Activated naive CD8-positive, alpha-beta T cell treated with anti-CD3 and anti-CD28 coated beads, Interleukin-2, amount 50 U/mL, for 24 hours (primary cell): Measurements from ENCODE around the gene CAT.

ENCODE experiments used
- ATAC-seq: fragments of 150-1000 bp; cut with Tn5 transposase; one replicate; pipeline ENCODE4 v1.10.0; 2021
- DNase-seq: peaks from one replicate; pipeline ENCODE4 v3.0.0; 2021
- H3K27ac Mint-ChIP-seq: one replicate; pipeline ENCODE4 v1.8.0; 2021; ENCODE audit warnings: mild to moderate bottlenecking, mixed read lengths
- H3K27me3 Mint-ChIP-seq: one replicate; pipeline ENCODE4 v1.8.0; 2021; ENCODE audit warnings: mixed read lengths
- H3K36me3 Mint-ChIP-seq: one replicate; pipeline ENCODE4 v1.8.0; 2021; ENCODE audit warnings: low read depth, mixed read lengths
- H3K4me1 Mint-ChIP-seq: one replicate; pipeline ENCODE4 v1.8.0; 2021; ENCODE audit warnings: mixed read lengths
- H3K4me3 Mint-ChIP-seq: one replicate; pipeline ENCODE4 v1.8.0; 2021; ENCODE audit warnings: mild to moderate bottlenecking, moderate library complexity, mixed read lengths
- H3K9me3 Mint-ChIP-seq: one replicate; pipeline ENCODE4 v1.8.0; 2021; ENCODE audit warnings: mixed read lengths

The CAT gene

GRCh38 chr11:34438529-34439507 lies at the start of gene CAT:
Gene CAT, plus strand, starts transcription at chr11:34438934. Its CDS starts 80 bp downstream, at chr11:34439014.
- ATAC-seq (peak; percentile 98), DNase-seq (peak; percentile 96)
- H3K36me3 Mint-ChIP-seq: no peaks in the 10 kb centered on the region
- peaks cover 38% of the 10 kb centered on the region for H3K4me1 Mint-ChIP-seq
- no peaks in the 10 kb centered on the region for H3K27me3 Mint-ChIP-seq
- peak within 1 kb of the TSS; percentile 92 for H3K27ac Mint-ChIP-seq
- no peaks in the 10 kb centered on the region for H3K9me3 Mint-ChIP-seq
- H3K4me3 Mint-ChIP-seq: peak within 1 kb of the TSS; percentile 95

DNA sequence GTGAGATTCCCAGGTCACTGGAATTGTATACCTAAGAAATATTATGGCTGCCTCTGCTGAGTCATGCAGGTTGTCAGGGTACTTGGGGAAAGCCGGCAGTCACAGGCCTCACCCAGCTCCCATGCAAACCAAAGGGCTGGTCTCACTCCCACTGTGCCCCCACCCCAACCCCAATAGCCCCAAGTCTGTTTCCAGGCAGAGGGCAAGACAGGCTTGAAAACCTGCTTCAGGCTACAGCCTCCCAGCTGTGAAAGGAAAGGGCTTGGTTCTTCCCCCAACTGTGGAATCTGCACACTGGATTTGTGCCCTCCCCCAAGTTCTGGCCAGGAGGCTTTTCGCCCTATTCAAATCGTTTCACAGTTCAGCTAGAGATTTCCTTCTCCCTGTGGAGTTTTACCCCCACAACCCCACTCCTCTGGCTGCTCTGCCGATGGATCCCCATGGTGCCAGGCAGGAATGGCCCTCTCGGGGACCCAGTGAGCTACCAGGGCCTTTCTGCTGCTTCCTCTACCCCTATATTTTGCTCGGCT lies 43.9 kb upstream of the CAT start:
- H3K9me3 Mint-ChIP-seq: peaks cover 16% of the 10 kb centered on the region
- no peak overlapping the region for H3K27ac Mint-ChIP-seq
- no peaks in the 10 kb centered on the region for H3K4me1 Mint-ChIP-seq
- DNase-seq (no peak), ATAC-seq (no peak)
- peaks cover 22% of the 10 kb centered on the region for H3K27me3 Mint-ChIP-seq
- peaks cover 4% of the 10 kb centered on the region for H3K36me3 Mint-ChIP-seq
- no peak overlapping the region for H3K4me3 Mint-ChIP-seq

DNA sequence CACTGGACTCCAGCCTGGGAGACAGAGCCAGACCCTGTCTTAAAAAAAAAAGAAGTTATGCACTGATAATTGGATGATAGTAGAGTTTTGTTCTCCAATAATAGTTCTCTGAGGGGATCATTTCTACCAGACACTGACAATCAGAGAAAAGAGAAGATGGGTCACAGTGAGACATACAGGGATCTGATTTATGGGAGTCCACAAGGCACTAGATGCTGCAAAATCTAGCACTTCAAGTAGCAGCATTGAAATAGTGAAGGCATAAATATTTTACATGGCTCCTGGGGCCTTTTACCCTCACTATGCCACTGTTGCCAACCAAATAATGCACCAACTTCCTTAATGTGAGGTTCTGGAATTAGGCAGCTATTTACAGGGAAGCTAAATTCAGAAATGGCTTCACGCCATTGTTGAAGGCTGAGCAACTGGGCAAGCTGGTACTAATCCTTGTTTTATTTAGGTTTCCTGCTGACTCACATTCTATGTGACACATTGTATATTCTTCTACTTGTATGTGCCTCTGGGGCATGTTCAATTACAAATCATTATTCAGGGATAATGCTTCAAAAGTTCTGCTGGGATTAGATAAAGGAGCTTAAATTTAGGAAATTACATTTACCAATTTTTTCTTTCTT lies 42.7 kb upstream of the CAT start:
- Mint-ChIP-seq H3K36me3 (peaks cover 4% of the 10 kb centered on the region), H3K4me3 (no peak overlapping the region), H3K4me1 (no peaks in the 10 kb centered on the region), H3K27ac (no peak overlapping the region), H3K9me3 (peaks cover 16% of the 10 kb centered on the region), H3K27me3 (peaks cover 16% of the 10 kb centered on the region)
- ATAC-seq (no peak), DNase-seq (no peak)

DNA sequence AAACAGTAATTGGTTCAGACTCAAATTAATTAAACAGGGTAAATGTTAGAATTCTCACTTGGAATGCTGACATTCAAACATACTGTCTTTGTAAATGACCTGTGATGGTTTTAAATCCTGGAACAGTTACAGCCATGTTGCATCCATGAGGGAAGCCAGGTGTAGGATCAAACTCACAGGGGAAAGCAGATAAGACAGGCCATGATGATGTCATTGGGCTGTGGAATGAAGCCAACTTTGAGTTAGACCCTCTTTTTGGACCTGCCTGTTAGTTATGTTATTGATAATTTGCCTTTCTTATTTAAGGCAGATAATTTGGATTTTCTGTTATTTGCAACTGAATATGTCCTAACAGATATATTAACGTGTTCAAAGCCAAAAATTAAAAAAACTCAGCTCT lies 41.6 kb upstream of the CAT start:
- ATAC-seq: no peak

GRCh38 chr11:34397811-34398210 lies 40.9 kb upstream of the CAT start:
- Mint-ChIP-seq H3K27me3 (peaks cover 6% of the 10 kb centered on the region), H3K4me1 (no peaks in the 10 kb centered on the region), H3K4me3 (no peak overlapping the region), H3K9me3 (peaks cover 16% of the 10 kb centered on the region), H3K36me3 (peaks cover 4% of the 10 kb centered on the region), H3K27ac (no peak overlapping the region)
- no peak for ATAC-seq
- DNase-seq: no peak

More for the DNA sequence above, 41.6 kb upstream of the CAT start:
- Mint-ChIP-seq H3K27ac (no peak overlapping the region), H3K4me3 (no peak overlapping the region), H3K36me3 (peaks cover 4% of the 10 kb centered on the region), H3K9me3 (peaks cover 16% of the 10 kb centered on the region), H3K4me1 (no peaks in the 10 kb centered on the region), H3K27me3 (peaks cover 10% of the 10 kb centered on the region)
- no peak for DNase-seq

DNA sequence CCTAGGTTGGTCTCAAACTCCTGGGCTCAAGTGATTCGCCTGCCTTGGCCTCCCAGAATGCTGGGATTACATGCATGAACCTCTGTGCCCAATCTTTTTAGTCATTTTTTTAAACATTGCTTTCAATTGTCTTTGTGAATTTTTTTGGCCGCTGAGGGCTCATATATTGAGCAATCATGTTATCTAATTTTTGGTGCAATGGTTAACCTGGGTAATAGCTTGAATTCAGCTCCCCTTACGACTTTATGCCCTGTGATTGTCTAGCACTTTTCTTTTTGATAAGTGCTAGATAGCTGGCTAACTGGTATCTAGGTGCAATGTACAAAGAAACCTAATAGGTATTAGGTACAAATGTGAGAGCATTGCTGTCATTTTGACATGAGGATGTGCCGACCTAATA lies 35.3 kb upstream of the CAT start:
- no peaks in the 10 kb centered on the region for H3K36me3 Mint-ChIP-seq
- H3K27ac Mint-ChIP-seq: no peak overlapping the region
- H3K4me3 Mint-ChIP-seq: no peak overlapping the region
- H3K4me1 Mint-ChIP-seq: peaks cover 18% of the 10 kb centered on the region
- peaks cover 22% of the 10 kb centered on the region for H3K27me3 Mint-ChIP-seq
- H3K9me3 Mint-ChIP-seq: no peaks in the 10 kb centered on the region
- DNase-seq (no peak), ATAC-seq (no peak)

- H3K27ac Mint-ChIP-seq: peak overlapping the region; percentile 15
Measured at GRCh38 chr11:34404280-34404679, 34.5 kb upstream of the CAT start.

DNA sequence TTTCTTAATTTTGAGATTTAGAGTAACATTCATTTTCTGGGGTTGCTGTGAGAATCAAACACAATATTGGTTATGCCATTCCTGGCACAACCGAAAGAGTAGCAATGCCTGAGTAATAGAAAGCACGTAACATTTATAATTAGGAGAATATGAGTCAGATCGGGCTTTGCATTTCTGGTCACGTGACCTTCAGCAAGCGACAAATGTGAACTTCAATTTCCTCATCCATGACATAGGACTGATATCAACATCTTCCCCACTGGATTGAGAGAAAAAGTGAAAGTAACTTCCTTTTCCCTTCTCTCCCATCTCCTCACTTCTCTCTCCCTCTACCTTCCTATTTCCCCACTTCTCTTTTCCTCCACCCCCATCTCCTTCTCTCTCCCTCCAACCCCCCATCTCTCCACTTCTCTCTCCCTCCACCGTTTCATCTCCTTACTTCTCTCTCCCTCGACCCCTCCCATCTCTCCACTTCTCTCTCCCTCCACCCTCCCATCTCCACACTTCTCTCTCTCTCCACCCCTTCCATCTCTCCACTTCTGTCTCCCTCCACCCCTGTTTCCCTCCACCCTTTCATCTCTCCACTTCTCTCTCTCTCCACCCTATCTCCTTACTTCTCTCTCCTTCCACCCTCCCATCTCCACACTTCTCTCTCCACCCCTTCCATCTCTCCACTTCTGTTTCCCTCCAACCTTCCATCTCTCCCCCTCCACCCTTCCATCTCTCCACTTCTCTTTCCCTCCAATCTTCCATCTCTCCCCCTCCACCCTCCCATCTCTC lies 33.5 kb upstream of the CAT start:
- H3K27me3 Mint-ChIP-seq: peaks cover 32% of the 10 kb centered on the region
- H3K36me3 Mint-ChIP-seq: no peaks in the 10 kb centered on the region
- H3K9me3 Mint-ChIP-seq: no peaks in the 10 kb centered on the region
- peak; percentile 71 for ATAC-seq
- no peak overlapping the region for H3K27ac Mint-ChIP-seq
- no peak for DNase-seq
- H3K4me1 Mint-ChIP-seq: peaks cover 18% of the 10 kb centered on the region
- no peak overlapping the region for H3K4me3 Mint-ChIP-seq

More at GRCh38 chr11:34404280-34404679, 34.5 kb upstream of the CAT start:
- peak; percentile 49 for ATAC-seq
- peaks cover 25% of the 10 kb centered on the region for H3K27me3 Mint-ChIP-seq
- no peak for DNase-seq
- H3K4me3 Mint-ChIP-seq: no peak overlapping the region
- H3K4me1 Mint-ChIP-seq: peaks cover 18% of the 10 kb centered on the region
- no peaks in the 10 kb centered on the region for H3K36me3 Mint-ChIP-seq
- no peaks in the 10 kb centered on the region for H3K9me3 Mint-ChIP-seq

DNA sequence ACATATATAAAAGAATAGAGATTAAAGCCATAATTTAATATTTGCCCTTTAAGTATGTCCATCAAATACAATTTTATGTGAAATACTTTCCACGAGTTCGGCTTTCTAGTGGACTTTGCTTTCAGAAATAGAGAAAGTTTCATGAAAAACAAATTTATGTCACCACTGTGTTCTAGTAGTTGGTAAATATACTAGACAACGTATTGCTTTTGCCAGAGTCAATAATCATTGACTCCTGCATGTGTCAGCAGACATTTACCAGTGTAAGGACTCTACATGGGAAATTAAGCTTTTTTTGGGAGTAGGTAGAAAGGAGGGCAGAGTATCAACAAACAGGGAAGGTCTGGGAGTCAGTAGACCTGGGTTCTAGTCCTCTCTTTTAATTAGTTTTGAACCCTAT lies 32.3 kb upstream of the CAT start:
- H3K27ac Mint-ChIP-seq: no peak overlapping the region
- DNase-seq (no peak), ATAC-seq (no peak)
- H3K36me3 Mint-ChIP-seq: peaks cover 2% of the 10 kb centered on the region
- peaks cover 35% of the 10 kb centered on the region for H3K27me3 Mint-ChIP-seq
- no peaks in the 10 kb centered on the region for H3K9me3 Mint-ChIP-seq
- no peak overlapping the region for H3K4me3 Mint-ChIP-seq
- H3K4me1 Mint-ChIP-seq: peaks cover 18% of the 10 kb centered on the region

GRCh38 chr11:34407121-34407813 lies 31.5 kb upstream of the CAT start:
- H3K36me3 Mint-ChIP-seq: peaks cover 2% of the 10 kb centered on the region
- no peak overlapping the region for H3K4me3 Mint-ChIP-seq
- H3K27me3 Mint-ChIP-seq: peaks cover 37% of the 10 kb centered on the region
- H3K9me3 Mint-ChIP-seq: no peaks in the 10 kb centered on the region
- H3K4me1 Mint-ChIP-seq: peaks cover 18% of the 10 kb centered on the region
- no peak overlapping the region for H3K27ac Mint-ChIP-seq
- ATAC-seq (no peak), DNase-seq (no peak)

DNA sequence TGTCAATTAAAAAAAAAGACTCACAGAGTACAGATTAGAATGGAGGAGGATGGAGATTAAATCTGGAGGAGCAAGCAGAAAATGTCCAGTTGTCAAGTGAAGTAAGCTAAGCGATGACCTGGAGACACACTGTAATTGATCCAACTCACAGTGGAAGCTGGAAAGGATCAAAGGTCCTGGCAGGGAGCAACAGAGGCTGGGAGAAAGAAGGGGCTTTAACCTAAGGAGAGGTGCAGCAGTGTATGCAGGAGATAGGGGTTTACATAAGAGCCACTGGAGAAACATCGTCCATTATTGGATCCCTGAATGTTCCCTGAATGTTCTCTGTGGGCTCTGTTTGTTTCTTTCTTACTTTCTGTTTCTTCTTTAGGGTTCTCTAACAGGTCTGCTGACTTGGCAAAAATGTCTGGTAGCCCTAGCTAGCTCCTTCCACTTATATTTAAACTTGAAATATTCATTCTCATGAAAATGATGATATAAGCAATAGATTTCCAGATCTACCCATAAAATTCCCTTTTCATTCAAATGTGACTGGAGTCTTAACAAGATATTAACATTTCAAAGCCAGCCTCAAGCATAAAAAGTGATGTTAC lies 30.1 kb upstream of the CAT start:
- Mint-ChIP-seq H3K36me3 (peaks cover 6% of the 10 kb centered on the region), H3K9me3 (peaks cover 11% of the 10 kb centered on the region), H3K27ac (no peak overlapping the region), H3K4me1 (peaks cover 18% of the 10 kb centered on the region), H3K27me3 (peaks cover 35% of the 10 kb centered on the region), H3K4me3 (no peak overlapping the region)
- ATAC-seq (no peak), DNase-seq (no peak)

DNA sequence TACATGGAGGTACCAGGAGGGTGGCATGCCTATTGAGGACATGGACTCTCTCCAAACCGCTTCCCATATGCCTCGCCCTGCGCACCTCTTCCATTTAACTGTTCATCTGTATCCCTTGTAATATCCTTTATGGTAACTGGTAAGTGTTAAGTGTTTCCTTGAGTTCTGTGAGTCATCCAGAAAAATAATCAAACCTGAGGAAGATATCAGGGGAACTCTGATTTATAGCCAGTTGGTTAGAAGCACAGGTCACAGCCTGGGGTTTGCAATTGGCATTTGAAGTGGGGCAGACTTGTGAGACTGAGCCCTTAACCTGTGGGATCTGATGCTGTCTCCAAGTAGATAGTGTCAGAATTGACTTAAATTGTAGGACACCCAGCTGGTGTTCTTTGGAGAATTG lies 27.6 kb upstream of the CAT start:
- no peak for ATAC-seq
- H3K27me3 Mint-ChIP-seq: peaks cover 34% of the 10 kb centered on the region

GRCh38 chr11:34411791-34412190 lies 26.9 kb upstream of the CAT start:
- Mint-ChIP-seq H3K36me3 (peaks cover 6% of the 10 kb centered on the region), H3K9me3 (peaks cover 23% of the 10 kb centered on the region), H3K4me1 (no peaks in the 10 kb centered on the region), H3K27me3 (peaks cover 29% of the 10 kb centered on the region), H3K27ac (no peak overlapping the region), H3K4me3 (no peak overlapping the region)
- no peak for ATAC-seq
- no peak for DNase-seq

More for the DNA sequence above, 27.6 kb upstream of the CAT start:
- H3K9me3 Mint-ChIP-seq: peaks cover 23% of the 10 kb centered on the region
- H3K27ac Mint-ChIP-seq: no peak overlapping the region
- H3K36me3 Mint-ChIP-seq: peaks cover 6% of the 10 kb centered on the region
- H3K4me1 Mint-ChIP-seq: no peaks in the 10 kb centered on the region
- no peak overlapping the region for H3K4me3 Mint-ChIP-seq
- DNase-seq: no peak
